ENCODE results near the gene EEPD1. TPM values are rescaled to one million over a fixed set of nuclear protein-coding genes. Genes with fewer than 3 reads are reported as not detected.

Gene EEPD1
- polyA plus RNA-seq, 1 of the 3 experiments (the other 2 are of a cell fraction): 5.0 TPM

- TF ChIP-seq EP300 (IDR thresholded peaks at IDR 0.05; ENCODE audit: borderline replicate concordance in 1 of 2, low read depth in 1 of 2, low read length in 1 of 2): no peak
- TF ChIP-seq, protein P1, sequence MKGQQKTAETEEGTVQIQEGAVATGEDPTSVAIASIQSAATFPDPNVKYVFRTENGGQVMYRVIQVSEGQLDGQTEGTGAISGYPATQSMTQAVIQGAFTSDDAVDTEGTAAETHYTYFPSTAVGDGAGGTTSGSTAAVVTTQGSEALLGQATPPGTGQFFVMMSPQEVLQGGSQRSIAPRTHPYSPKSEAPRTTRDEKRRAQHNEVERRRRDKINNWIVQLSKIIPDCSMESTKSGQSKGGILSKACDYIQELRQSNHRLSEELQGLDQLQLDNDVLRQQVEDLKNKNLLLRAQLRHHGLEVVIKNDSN (IDR thresholded peaks at IDR 0.05; ENCODE audit: borderline replicate concordance, low read depth): no peak
- no peak for TF ChIP-seq MEF2A (IDR thresholded peaks at IDR 0.05; ENCODE audit: borderline replicate concordance, low read depth)
- TF ChIP-seq, protein P2, sequence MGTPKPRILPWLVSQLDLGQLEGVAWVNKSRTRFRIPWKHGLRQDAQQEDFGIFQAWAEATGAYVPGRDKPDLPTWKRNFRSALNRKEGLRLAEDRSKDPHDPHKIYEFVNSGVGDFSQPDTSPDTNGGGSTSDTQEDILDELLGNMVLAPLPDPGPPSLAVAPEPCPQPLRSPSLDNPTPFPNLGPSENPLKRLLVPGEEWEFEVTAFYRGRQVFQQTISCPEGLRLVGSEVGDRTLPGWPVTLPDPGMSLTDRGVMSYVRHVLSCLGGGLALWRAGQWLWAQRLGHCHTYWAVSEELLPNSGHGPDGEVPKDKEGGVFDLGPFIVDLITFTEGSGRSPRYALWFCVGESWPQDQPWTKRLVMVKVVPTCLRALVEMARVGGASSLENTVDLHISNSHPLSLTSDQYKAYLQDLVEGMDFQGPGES (IDR thresholded peaks at IDR 0.05; ENCODE audit: low read depth, low read length): no peak
- no peak for TF ChIP-seq SIN3A (IDR thresholded peaks at IDR 0.05; ENCODE audit: borderline replicate concordance, low read depth, low read length)
- TF ChIP-seq RCOR1 (IDR thresholded peaks at IDR 0.05; ENCODE audit: low read length): no peak
- no peak for TF ChIP-seq NRF1 (IDR thresholded peaks at IDR 0.05; ENCODE audit: low read depth, low read length)
Measured at GRCh38 chr7:36284456-36285090, 131.5 kb downstream of the EEPD1 start (continued).

GRCh38 chr7:36285276-36285675 is 132.2 kb downstream of the EEPD1 start:
- no peak overlapping the region for H3K4me3 ChIP-seq (ENCODE audit: low read depth in 2 of 2, low read length in 1 of 2)
- H3K36me3 ChIP-seq (replicated peaks in 1 of 2; ENCODE audit: control insufficient read depth in 1 of 2, insufficient read depth in 2 of 2, low read length in 1 of 2): peaks cover 0 to 3% of the 10 kb centered on the region in 2 experiments
- no peak overlapping the region for H2AFZ ChIP-seq (ENCODE audit: low read depth)
- H3F3A ChIP-seq (replicated peaks; ENCODE audit: insufficient read depth): peaks cover 11% of the 10 kb centered on the region
- ChIA-PET CTCF (interaction anchor here (1.5 to 25.4 kb wide), 4 partner anchors 11 to 300 kb away, joined by 3 to 369 read pairs (median 110); no protein-coding TSS in a partner anchor), POLR2A (no interaction called here)
- no peaks in the 10 kb centered on the region for H3K9me2 ChIP-seq
- H3K27me3 ChIP-seq (ENCODE audit: insufficient read depth): no peaks in the 10 kb centered on the region
- no peaks in the 10 kb centered on the region for H3K9me3 ChIP-seq
- no peaks in the 10 kb centered on the region for H4K20me1 ChIP-seq (ENCODE audit: insufficient read depth)
- peaks cover 16 to 39% of the 10 kb centered on the region in 2 experiments for H3K4me1 ChIP-seq (ENCODE audit: control insufficient read depth in 1 of 2, insufficient read depth in 2 of 2, low read depth in 1 of 2, low read length in 1 of 2)
- H3K9ac ChIP-seq: no peak overlapping the region
- WGBS (ENCODE audit: low lambda C conversion rate): 89% methylated on average over 9 of the region's 9 CpGs
- no peak overlapping the region for H3K4me2 ChIP-seq
- H3K79me2 ChIP-seq (ENCODE audit: insufficient read depth): no peaks in the 10 kb centered on the region
- no peak overlapping the region for H3K27ac ChIP-seq (ENCODE audit: low read depth in 2 of 2, low read length in 1 of 2)
- TF ChIP-seq RAD21 (IDR thresholded peaks at IDR 0.05; ENCODE audit: low read length) (no peak), MXI1 (IDR thresholded peaks at IDR 0.05; ENCODE audit: low read depth, low read length) (no peak), FOXM1 (IDR thresholded peaks at IDR 0.05; ENCODE audit: low read depth) (no peak), RFX5 (IDR thresholded peaks at IDR 0.05; ENCODE audit: low read length) (no peak), REST (IDR thresholded peaks at IDR 0.05; ENCODE audit: low read depth, low read length) (peak; percentile 87), ELF1 (IDR thresholded peaks at IDR 0.05) (no peak), ZBTB33 (IDR thresholded peaks at IDR 0.05; ENCODE audit: borderline replicate concordance, low read depth) (no peak)
- no peak for DNase-seq

Data from SK-N-SH (cell line).